Kidney (tissue), 14 donors: Measurements from ENCODE around the gene E2F1. TPM values are rescaled to one million over a fixed set of nuclear protein-coding genes. Genes with fewer than 3 reads are reported as not detected.
A peak's percentile ranks its signal among the peaks of the same experiment; 100 is the strongest.

ENCODE experiments used
- DNase-seq, 5 donors: peaks; one replicate each; pipeline ENCODE4 v3.0.0-alpha.2; 2013 to 2020
- FAIRE-seq: peaks from 2 replicates; lab custom pipeline; 2012; peaks lifted over from hg19 to GRCh38; lab: Jason Lieb, UNC
- H3K27ac ChIP-seq, 2 donors: one replicate each; pipeline ENCODE4 v1.7.0; 2013; ENCODE audit warnings: low read depth in 2 of 2, low read length in 2 of 2, inconsistent platforms in 1 of 2
- H3K27me3 ChIP-seq: one replicate; pipeline ENCODE4 v1.7.1; 2013; ENCODE audit warnings: low read length, inconsistent platforms; ENCODE audit not compliant: control insufficient read depth, insufficient read depth
- H3K36me3 ChIP-seq, 3 donors: one replicate each; pipeline versions ENCODE4 v1.7.0 to v1.7.1; 2013; ENCODE audit warnings: low read length in 3 of 3, control low read depth in 1 of 3, inconsistent platforms in 1 of 3; ENCODE audit not compliant: insufficient read depth in 3 of 3, control insufficient read depth in 2 of 3
- H3K4me1 ChIP-seq, 3 donors: one replicate each; pipeline versions ENCODE4 v1.7.0 to v1.7.1; 2013; ENCODE audit warnings: low read length in 3 of 3, inconsistent platforms in 1 of 3, low read depth in 1 of 3; ENCODE audit not compliant: control insufficient read depth in 2 of 3, insufficient read depth in 2 of 3
- H3K4me3 ChIP-seq, 3 donors: one replicate each; pipeline versions ENCODE4 v1.7.0 to v1.8.1; 2013; ENCODE audit warnings: low read length in 3 of 3, control low read depth in 1 of 3, inconsistent platforms in 1 of 3
- H3K9ac ChIP-seq, 3 donors: one replicate each; pipeline versions ENCODE4 v1.7.0 to v1.7.1; 2013; ENCODE audit warnings: low read length in 3 of 3, control low read depth in 1 of 3, inconsistent platforms in 1 of 3
- H3K9me3 ChIP-seq, 3 donors: one replicate each; pipeline versions ENCODE4 v1.7.0 to v1.7.1; 2013; ENCODE audit warnings: low read length in 3 of 3, control low read depth in 1 of 3, inconsistent platforms in 1 of 3; ENCODE audit not compliant: control insufficient read depth in 2 of 3, insufficient read depth in 1 of 3
- intact Hi-C: fragments of 100-400 bp; cut with DNase I; formaldehyde crosslinking; loops from one replicate; pipeline ENCODE4 v1.11.1; 2022
- polyA plus RNA-seq: library from polyadenylated mRNA; stranded (reverse); fragments of 350-450 nt; fragmentation: Illumina TruSeq; extraction: RNeasy Lipid Tissue Mini Kit (QIAGEN cat#74804); gene quantifications from one replicate; pipeline ENCODE4 v1.2.3, GENCODE V29; 2014; ENCODE audit warnings: low read depth, low replicate concordance; ENCODE audit not compliant: insufficient read depth
- total RNA-seq: library from RNA; stranded (reverse); fragmentation: NEBNext Ultra II Directional; extraction: Animal tissue kit (Norgen Biotek cat#: 25700); gene quantifications from one replicate; pipeline ENCODE4 v1.2.1, GENCODE V29; 2021
- TF ChIP-seq, protein P1 (sequence below): IDR thresholded peaks from 3 replicates; pipeline ENCODE4 v1.5.1; 2012; ENCODE audit warnings: mild to moderate bottlenecking, moderate library complexity, borderline replicate concordance; ENCODE audit not compliant: insufficient read depth; ENCODE audit errors: extremely low read depth
- donor health status: control.
- donor health status: control.
- donor health status: control.
- donor health status: control.
- donor health status: control.
- donor health status: DM: yes; HTN: yes; CAD: no.
- donor health status: Normal renal cell carcinoma (clear cell type).

E2F1 gene
- total and polyA plus RNA-seq, 2 donors from 2014 or later, result 0.90 to 1.5 TPM

DNA sequence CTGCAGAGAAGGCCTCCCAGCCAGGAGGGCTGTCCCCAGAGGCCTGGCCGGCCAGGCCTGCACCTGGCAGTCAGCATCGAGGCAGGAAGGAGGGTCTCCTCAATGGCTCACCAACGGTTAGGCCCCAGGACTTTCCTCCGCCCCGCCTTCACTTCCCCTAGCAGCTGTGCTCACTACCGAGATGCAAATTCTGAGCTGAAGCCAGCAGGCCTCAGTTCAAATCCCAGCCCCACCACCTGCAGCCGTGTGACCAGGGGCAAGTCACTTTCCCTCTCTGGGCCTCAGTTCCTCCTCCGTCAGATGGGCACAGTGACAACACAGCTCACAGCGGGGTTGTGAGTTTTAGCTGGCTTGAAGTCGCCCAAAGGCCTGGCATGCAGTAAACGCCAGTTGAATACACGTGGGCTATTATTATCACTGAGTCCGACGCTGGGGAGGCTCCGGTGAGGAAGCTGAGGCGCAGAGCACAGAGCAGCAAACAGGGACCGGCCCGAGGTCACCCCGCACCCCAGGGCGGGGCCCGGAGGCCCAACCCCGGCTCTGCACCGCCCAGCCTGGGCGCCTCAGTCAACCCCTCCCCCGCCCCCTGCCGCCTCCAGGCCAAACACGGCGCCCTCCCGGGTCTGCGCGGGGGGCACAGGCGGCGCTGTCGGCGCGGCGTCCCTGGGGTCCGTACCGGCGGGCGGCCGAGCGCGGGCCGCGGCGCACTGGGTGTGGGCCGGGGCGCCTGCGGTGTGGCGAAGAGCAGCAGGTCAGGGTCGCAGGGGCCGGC is 671 bp downstream of the E2F1 start:
- Histone ChIP-seq H3K27ac (no peak overlapping the region), H3K9ac (no peak overlapping the region), H3K4me3 (peak overlapping the region in 1 of 3 donors; percentile 28), H3K9me3 (no peaks in the 10 kb centered on the region), H3K4me1 (peaks cover 0 to 6% (median 0%) of the 10 kb centered on the region in 3 donors), H3K36me3 (no peaks in the 10 kb centered on the region), H3K27me3 (no peaks in the 10 kb centered on the region)
- FAIRE-seq, result no peak
- intact Hi-C loops, result no loop called here
- peak in 2 of 5 donors; percentile 26 to 65 for DNase-seq
- TF ChIP-seq, protein P1, sequence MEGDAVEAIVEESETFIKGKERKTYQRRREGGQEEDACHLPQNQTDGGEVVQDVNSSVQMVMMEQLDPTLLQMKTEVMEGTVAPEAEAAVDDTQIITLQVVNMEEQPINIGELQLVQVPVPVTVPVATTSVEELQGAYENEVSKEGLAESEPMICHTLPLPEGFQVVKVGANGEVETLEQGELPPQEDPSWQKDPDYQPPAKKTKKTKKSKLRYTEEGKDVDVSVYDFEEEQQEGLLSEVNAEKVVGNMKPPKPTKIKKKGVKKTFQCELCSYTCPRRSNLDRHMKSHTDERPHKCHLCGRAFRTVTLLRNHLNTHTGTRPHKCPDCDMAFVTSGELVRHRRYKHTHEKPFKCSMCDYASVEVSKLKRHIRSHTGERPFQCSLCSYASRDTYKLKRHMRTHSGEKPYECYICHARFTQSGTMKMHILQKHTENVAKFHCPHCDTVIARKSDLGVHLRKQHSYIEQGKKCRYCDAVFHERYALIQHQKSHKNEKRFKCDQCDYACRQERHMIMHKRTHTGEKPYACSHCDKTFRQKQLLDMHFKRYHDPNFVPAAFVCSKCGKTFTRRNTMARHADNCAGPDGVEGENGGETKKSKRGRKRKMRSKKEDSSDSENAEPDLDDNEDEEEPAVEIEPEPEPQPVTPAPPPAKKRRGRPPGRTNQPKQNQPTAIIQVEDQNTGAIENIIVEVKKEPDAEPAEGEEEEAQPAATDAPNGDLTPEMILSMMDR, result no peak

DNA sequence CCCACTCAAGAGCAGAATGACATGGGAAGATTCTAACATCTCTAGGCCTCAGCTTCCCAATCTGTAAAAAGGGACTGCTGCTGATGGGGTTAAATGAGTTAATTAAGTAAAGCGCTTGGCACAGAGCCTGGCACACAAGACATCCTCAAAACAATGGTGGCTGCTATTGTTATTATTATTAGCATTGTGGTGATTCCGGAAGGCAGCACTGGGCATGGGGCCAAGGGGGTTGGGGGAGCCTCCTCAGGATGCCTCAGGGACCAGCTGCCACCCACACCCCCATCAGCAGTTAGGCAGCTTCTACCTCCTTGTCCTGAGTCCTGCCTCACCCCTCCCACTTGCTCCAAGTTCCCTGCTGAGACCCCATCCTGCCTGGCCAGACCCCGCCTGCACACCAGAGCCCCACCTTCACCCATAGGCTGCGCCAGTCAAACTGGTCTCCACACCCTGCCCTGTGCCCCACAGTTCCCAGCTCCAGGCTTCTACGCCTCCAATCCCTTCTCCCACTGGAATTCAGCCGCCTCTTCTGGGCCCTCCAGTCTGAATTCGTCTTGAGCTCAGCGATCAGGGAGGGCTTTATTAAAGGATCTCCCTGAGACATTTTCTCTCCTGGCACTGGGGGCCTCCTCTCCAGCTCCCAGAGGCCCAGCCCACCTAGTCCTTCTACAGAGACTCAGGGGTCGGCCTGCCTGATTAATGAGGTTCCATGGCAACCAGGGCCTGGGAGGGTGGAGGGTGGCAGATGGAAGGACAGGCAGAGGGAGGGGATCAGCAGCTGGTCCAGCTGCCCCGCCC is 1.5 kb downstream of the E2F1 start:
- no peaks in the 10 kb centered on the region for H3K9me3 ChIP-seq
- no peaks in the 10 kb centered on the region for H3K36me3 ChIP-seq
- no peak overlapping the region for H3K4me3 ChIP-seq
- no peak overlapping the region for H3K9ac ChIP-seq
- H3K4me1 ChIP-seq, result peaks cover 0 to 6% (median 0%) of the 10 kb centered on the region in 3 donors
- TF ChIP-seq, protein P1, result no peak
- FAIRE-seq (no peak), DNase-seq (peak in 1 of 5 donors; percentile 63)
- H3K27ac ChIP-seq, result no peak overlapping the region
- intact Hi-C loops, result no loop called here
- no peaks in the 10 kb centered on the region for H3K27me3 ChIP-seq

DNA sequence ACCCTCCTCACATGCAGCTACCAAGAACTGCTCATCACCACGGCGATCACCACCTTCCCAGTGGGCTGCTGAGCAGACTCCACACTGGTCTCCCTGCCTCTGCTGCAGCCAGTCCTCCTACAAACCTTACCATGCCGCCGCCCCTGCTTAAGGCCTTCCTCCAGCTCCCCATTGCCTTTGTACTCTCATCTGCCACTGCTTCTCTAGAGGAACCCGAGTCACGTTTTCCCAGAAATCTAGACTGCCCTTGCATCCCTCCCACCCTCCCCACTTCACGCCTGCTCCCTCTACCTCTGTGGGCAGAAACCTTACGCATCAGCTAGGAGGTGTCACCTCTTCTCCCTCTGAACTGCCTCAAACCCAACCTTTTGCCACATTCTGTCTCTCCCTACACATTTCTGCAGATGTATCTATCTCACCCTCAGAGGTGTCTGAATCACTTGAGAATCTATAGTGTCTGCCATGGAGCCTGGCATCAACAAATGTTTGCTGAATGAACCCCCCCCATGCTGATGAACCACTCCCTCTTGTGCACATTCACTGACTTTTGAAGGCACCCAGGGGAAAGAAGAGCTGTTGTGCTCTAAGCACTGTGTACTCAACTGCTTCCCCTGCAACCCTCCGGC is 4.3 kb downstream of the E2F1 start:
- H3K27ac ChIP-seq, result no peak overlapping the region
- DNase-seq (no peak), FAIRE-seq (no peak)
- no peaks in the 10 kb centered on the region for H3K27me3 ChIP-seq
- peaks cover 0 to 6% (median 0%) of the 10 kb centered on the region in 3 donors for H3K4me1 ChIP-seq
- TF ChIP-seq, protein P1, result no peak
- H3K4me3 ChIP-seq, result no peak overlapping the region
- no peak overlapping the region for H3K9ac ChIP-seq
- H3K36me3 ChIP-seq, result no peaks in the 10 kb centered on the region
- intact Hi-C loops, result no loop called here
- no peaks in the 10 kb centered on the region for H3K9me3 ChIP-seq
